OCI-LY7 (cell line): ENCODE results near the gene GBA3. TPM values are rescaled to one million over a fixed set of nuclear protein-coding genes. Genes with fewer than 3 reads are reported as not detected.

Experiments used
- BruUV-seq: library from RNA; stranded (reverse); fragments of 400-500 nt; replicated peaks from 2 replicates; lab custom pipeline; 2021; lab: Mats Ljungman, UMichigan
- CTCF ChIA-PET: fragments of 300-600 bp; sonication (Branson Sonifier 250); formaldehyde crosslinking; loops from one replicate; lab custom pipeline; 2022; ENCODE audit warnings: antibody characterized with exemption; ENCODE audit not compliant: unreplicated experiment; lab: Charles Lee
- POLR2A ChIA-PET: fragments of 300-600 bp; sonication (Branson Sonifier 250); formaldehyde crosslinking; loops from one replicate; lab custom pipeline; 2022; ENCODE audit warnings: antibody characterized with exemption; lab: Charles Lee
- DNase-seq: peaks from one replicate; pipeline ENCODE4 v3.0.0-alpha.2; 2015; ENCODE audit warnings: low spot score
- H2AFZ ChIP-seq: fragments of 200-600 bp; sonication (generic), shearing (Covaris generic); 2 replicates; pipeline ENCODE4 v1.6.1; 2014; ENCODE audit warnings: mild to moderate bottlenecking, antibody characterized with exemption, low read length, moderate library complexity
- H3K27ac ChIP-seq: fragments of 200-600 bp; sonication (generic); 2 replicates; pipeline ENCODE4 v1.5.1; 2014; ENCODE audit warnings: mixed run types, low read depth, mild to moderate bottlenecking, moderate library complexity, low read length, inconsistent platforms; ENCODE audit not compliant: poor library complexity, severe bottlenecking
- H3K36me3 ChIP-seq: fragments of 200-600 bp; sonication (generic); 2 replicates; pipeline ENCODE4 v1.6.1; 2014; ENCODE audit warnings: mild to moderate bottlenecking, antibody characterized with exemption, low read length, moderate library complexity, mixed read lengths; ENCODE audit not compliant: insufficient read depth
- H3K4me1 ChIP-seq: fragments of 200-600 bp; sonication (generic); 2 replicates; pipeline ENCODE4 v1.5.1; 2014; ENCODE audit warnings: mild to moderate bottlenecking, low read length; ENCODE audit not compliant: insufficient read depth, poor library complexity, severe bottlenecking
- H3K4me2 ChIP-seq: fragments of 200-600 bp; sonication (generic); 2 replicates; pipeline ENCODE4 v1.6.1; 2014; ENCODE audit warnings: mild to moderate bottlenecking, low read length
- H3K4me3 ChIP-seq: fragments of 200-600 bp; sonication (generic); 2 replicates; pipeline ENCODE4 v1.5.1; 2014; ENCODE audit warnings: mild to moderate bottlenecking, low read depth, low read length; ENCODE audit not compliant: poor library complexity, severe bottlenecking
- H3K79me2 ChIP-seq: fragments of 200-600 bp; sonication (generic); 2 replicates; pipeline ENCODE4 v1.6.1; 2016; ENCODE audit warnings: low read depth, mild to moderate bottlenecking, low read length, moderate library complexity, mixed read lengths; ENCODE audit not compliant: insufficient read depth
- H3K9me2 ChIP-seq: fragments of 200-600 bp; sonication (generic); 2 replicates; pipeline ENCODE4 v1.6.1; 2016; ENCODE audit warnings: mild to moderate bottlenecking, low read length, mixed read lengths; ENCODE audit not compliant: insufficient read depth
- H3K9me3 ChIP-seq: fragments of 200-600 bp; sonication (generic); 2 replicates; pipeline ENCODE4 v1.6.1; 2014; ENCODE audit warnings: mild to moderate bottlenecking, mixed run types, low read length, mixed read lengths
- H4K20me1 ChIP-seq: fragments of 200-600 bp; sonication (generic); 2 replicates; pipeline ENCODE4 v1.6.1; 2014; ENCODE audit warnings: mild to moderate bottlenecking, antibody characterized with exemption, low read length, moderate library complexity, mixed read lengths; ENCODE audit not compliant: insufficient read depth
- EZH2phosphoT487 ChIP-seq: fragments of 200-600 bp; sonication (generic); IDR thresholded peaks from 2 replicates; pipeline ENCODE4 v1.6.1; 2018; ENCODE audit warnings: low read depth, borderline replicate concordance, mild to moderate bottlenecking, mixed run types, antibody characterized with exemption, low read length, moderate library complexity, mixed read lengths
- intact Hi-C: fragments of 100-400 bp; cut with micrococcal nuclease; formaldehyde crosslinking; loops from one replicate; pipeline ENCODE4 v1.10.0; 2022; ENCODE audit not compliant: unreplicated experiment
- total RNA-seq, 2 experiments: library from RNA; depleted of rRNA in 1 of 2; stranded (reverse); fragments of >200 nt in 1 of 2; shearing (Covaris generic) in 1 of 2; gene quantifications; 2 replicates each; pipeline ENCODE4 v1.2.3, GENCODE V29; 2014 to 2022
- TF ChIP-seq, protein P1 (sequence below): fragments of 200-600 bp; sonication (generic); conservative IDR thresholded peaks from 2 replicates; pipeline ENCODE4 v1.5.1; 2014; ENCODE audit warnings: mild to moderate bottlenecking, antibody characterized with exemption, low read length, moderate library complexity, mixed read lengths

Gene GBA3
- total RNA-seq, 2 experiments from 2014 or later = not detected

- no peak overlapping the region for H3K27ac ChIP-seq
- no peak for TF ChIP-seq EZH2phosphoT487
- no peaks in the 10 kb centered on the region for H3K36me3 ChIP-seq
- no peaks in the 10 kb centered on the region for H3K9me2 ChIP-seq
- no TSS peak for BruUV-seq
- no peaks in the 10 kb centered on the region for H3K79me2 ChIP-seq
- H3K4me1 ChIP-seq = no peaks in the 10 kb centered on the region
- intact Hi-C loops = no loop called here
- DNase-seq = no peak
- ChIA-PET POLR2A (no interaction called here), CTCF (no interaction called here)
- H3K9me3 ChIP-seq = no peaks in the 10 kb centered on the region
- H2AFZ ChIP-seq = no peak overlapping the region
- H3K4me2 ChIP-seq = no peak overlapping the region
- H3K4me3 ChIP-seq = no peak overlapping the region
- H4K20me1 ChIP-seq = no peaks in the 10 kb centered on the region
Observed at GRCh38 chr4:22695029-22695428, 2.3 kb downstream of the GBA3 start.

DNA sequence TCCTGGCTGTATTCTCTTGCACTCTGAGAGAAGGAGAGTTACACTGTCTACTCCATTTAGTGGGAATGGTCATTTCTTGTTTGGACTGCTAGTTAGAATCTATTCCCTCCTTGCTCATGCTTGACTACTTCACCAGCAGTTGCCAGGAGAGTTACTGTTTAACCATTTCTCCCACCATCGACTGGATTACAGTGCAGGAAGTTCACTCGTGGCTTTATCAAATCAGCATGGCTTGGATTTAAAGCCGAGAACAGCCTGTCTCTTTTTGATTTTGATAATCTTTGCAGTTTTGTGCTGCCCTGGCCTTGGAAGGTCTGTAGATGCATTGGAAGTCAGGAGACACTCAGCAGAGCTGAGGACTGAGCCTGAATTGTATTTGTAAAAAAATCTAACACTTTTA lies 3.2 kb downstream of the GBA3 start:
- TF ChIP-seq, protein P1, sequence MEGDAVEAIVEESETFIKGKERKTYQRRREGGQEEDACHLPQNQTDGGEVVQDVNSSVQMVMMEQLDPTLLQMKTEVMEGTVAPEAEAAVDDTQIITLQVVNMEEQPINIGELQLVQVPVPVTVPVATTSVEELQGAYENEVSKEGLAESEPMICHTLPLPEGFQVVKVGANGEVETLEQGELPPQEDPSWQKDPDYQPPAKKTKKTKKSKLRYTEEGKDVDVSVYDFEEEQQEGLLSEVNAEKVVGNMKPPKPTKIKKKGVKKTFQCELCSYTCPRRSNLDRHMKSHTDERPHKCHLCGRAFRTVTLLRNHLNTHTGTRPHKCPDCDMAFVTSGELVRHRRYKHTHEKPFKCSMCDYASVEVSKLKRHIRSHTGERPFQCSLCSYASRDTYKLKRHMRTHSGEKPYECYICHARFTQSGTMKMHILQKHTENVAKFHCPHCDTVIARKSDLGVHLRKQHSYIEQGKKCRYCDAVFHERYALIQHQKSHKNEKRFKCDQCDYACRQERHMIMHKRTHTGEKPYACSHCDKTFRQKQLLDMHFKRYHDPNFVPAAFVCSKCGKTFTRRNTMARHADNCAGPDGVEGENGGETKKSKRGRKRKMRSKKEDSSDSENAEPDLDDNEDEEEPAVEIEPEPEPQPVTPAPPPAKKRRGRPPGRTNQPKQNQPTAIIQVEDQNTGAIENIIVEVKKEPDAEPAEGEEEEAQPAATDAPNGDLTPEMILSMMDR = no peak
- no peak for TF ChIP-seq EZH2phosphoT487
- no peak overlapping the region for H3K4me3 ChIP-seq
- intact Hi-C loops = no loop called here
- H3K79me2 ChIP-seq = no peaks in the 10 kb centered on the region
- ChIA-PET POLR2A (no interaction called here), CTCF (no interaction called here)
- no TSS peak for BruUV-seq
- no peaks in the 10 kb centered on the region for H3K36me3 ChIP-seq
- H3K4me2 ChIP-seq = no peak overlapping the region
- DNase-seq = no peak
- no peaks in the 10 kb centered on the region for H4K20me1 ChIP-seq
- no peak overlapping the region for H3K27ac ChIP-seq
- no peaks in the 10 kb centered on the region for H3K4me1 ChIP-seq
- no peaks in the 10 kb centered on the region for H3K9me2 ChIP-seq
- H2AFZ ChIP-seq = no peak overlapping the region
- no peaks in the 10 kb centered on the region for H3K9me3 ChIP-seq

DNA sequence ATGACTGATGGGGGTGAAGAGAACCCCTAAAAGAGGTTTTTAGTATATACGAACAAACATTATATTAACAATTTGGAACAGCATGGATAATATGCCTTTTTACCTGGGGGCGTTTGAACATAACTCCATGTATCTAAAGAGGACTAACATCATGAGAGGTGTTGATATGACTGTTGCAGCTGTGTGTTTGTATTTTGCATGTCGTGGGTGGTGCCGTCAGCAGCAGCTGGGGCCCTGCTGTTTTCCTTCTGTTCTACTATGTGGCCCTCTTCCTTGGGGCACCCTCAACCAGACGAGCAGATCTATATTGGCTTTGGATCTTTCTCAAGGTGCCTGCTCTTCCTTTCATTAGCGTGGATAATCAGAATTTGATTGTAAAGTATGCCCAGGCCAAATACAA lies 11.2 kb downstream of the GBA3 start:
- H3K79me2 ChIP-seq = no peaks in the 10 kb centered on the region
- POLR2A ChIA-PET = interaction anchor here (0.9 kb wide), 1 partner anchor 9 kb away, joined by 4 read pairs; no protein-coding TSS in a partner anchor

More for the DNA sequence above, 11.2 kb downstream of the GBA3 start:
- intact Hi-C loops = no loop called here
- Histone ChIP-seq H3K4me3 (no peak overlapping the region), H3K9me2 (no peaks in the 10 kb centered on the region), H4K20me1 (no peaks in the 10 kb centered on the region), H2AFZ (no peak overlapping the region), H3K4me2 (no peak overlapping the region), H3K36me3 (no peaks in the 10 kb centered on the region), H3K9me3 (no peaks in the 10 kb centered on the region), H3K27ac (no peak overlapping the region), H3K4me1 (no peaks in the 10 kb centered on the region)
- TF ChIP-seq, protein P1 = no peak
- TF ChIP-seq EZH2phosphoT487 = no peak
- CTCF ChIA-PET = no interaction called here
- no TSS peak for BruUV-seq
- DNase-seq = no peak
